Effector CD4-positive, alpha-beta T cell (primary cell): ENCODE data around the gene DEPDC5.

Experiments used
- DNase-seq: peaks from one replicate; pipeline ENCODE4 v3.0.0-alpha.2; 2020

The DEPDC5 gene

DNA sequence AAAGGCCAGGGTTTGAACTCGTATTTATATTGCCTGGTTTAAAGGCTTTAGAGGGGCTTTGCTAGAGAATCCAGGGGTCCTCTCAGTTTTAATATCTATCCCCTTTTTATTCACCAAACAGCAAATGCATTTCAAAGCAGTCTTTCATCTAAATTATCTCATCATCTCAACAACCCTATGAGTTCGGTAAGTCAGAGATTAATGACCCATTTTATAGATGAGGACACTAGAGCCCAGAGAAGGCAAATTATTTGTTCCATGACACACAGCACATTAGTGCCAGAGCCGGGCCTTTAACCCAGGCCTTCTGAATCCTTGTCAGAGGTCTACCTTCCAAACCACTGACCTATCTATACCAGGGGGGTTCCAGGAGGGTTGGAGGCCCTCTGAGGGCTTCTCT, 173.7 kb downstream of the DEPDC5 start:
- no peak for DNase-seq

GRCh38 chr22:31929167-31929930, 175.5 kb downstream of the DEPDC5 start:
- DNase-seq, result no peak

- DNase-seq, result no peak
Measured at GRCh38 chr22:31932863-31933262, 179.0 kb downstream of the DEPDC5 start.

GRCh38 chr22:31933406-31933805, 179.6 kb downstream of the DEPDC5 start:
- DNase-seq, result no peak

- no peak for DNase-seq
Measured at GRCh38 chr22:31933816-31934482, 180.1 kb downstream of the DEPDC5 start.

DNA sequence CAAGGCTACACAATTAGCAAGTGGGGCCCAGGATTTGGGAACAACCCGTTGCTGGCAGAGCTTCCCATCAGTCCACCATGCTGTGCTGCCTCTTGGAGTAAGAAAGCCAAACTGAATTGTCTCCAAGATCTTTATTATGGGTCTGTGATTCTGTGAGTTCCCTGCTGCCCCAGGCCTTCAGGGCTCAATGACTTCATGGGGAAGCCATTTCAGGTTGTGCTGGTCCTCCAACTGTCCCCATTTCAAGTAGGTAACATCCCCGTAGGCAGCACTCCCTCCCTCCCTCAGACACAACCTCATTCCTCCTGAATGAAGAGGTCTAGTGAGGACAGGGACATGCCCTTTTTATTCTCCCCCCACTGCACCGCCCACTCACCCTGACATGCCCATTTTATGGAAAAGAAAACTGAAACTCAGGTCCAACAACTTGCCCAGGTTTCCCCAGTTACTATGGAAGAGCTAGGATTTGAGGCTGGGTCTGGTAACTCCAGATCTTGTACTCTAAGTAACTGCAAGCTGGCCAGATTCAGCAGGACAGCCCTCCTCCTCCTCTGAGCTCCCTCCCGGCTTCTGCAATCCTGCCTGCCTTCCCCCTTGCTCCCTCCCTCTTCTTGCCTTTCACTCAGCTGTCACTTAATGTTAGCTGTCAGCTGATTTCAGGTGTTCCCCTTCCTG, 182.3 kb downstream of the DEPDC5 start:
- DNase-seq, result no peak

DNA sequence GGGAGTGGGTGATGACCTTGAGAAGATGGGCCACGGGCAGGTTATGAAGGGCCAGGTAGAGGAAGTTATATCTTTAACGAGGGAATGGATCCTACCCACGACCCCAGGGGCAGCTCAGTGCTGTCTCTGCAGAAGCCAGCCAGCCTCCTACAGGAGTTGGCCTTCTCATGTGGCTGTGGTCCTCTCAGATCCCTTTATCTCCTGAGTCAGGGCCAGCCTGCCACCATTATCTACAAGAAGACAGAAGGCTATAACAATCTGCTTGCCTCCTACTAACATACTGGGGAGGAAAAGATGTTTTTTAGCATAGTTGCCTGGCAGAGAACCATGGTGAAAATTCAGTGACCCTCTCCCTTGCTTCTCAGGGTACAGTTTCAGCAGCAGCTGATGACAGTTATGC, 183.5 kb downstream of the DEPDC5 start:
- no peak for DNase-seq

GRCh38 chr22:31938296-31938695, 184.5 kb downstream of the DEPDC5 start:
- DNase-seq, result no peak

DNA sequence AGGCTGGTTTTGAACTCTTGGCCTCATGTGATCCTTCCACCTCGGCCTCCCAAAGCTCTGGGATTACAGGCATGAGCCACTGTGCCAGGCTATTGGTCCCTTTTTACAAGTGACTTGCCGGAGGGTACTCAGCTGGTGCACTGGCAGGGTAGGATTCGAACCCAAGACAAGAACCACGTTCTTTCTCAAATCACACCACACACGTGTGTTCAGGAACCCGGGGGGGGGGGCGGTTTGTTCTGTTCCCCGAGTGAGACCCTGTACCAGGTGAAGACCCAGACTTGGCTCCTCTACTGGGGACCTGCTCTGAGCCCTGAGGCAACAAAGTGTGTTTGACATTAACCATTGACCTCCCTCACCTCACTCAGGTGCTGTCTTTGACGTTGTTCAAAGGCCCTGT, 186.7 kb downstream of the DEPDC5 start:
- DNase-seq, result no peak

DNA sequence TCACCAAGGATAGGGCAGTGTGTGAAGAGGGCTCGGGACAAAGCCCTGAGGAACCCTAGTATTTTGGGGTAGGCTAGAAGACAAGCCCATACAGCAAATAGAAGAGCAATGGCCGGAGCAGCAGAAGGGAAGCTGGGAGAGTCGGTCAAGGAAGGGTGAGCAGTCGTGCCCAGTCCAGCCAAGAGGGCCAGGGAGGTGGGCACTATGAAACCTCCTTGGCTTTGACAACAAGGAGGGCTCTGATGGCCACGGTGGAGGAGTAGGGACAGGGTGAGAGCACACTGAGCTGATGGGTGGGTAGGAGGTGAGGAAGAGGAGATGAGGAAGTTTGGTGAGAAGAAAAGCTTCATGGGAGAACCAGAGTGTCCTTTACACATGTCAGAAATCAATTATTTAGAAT, 188.3 kb downstream of the DEPDC5 start:
- DNase-seq, result no peak

- DNase-seq, result no peak
Measured at GRCh38 chr22:31943206-31943977, 189.6 kb downstream of the DEPDC5 start.

DNA sequence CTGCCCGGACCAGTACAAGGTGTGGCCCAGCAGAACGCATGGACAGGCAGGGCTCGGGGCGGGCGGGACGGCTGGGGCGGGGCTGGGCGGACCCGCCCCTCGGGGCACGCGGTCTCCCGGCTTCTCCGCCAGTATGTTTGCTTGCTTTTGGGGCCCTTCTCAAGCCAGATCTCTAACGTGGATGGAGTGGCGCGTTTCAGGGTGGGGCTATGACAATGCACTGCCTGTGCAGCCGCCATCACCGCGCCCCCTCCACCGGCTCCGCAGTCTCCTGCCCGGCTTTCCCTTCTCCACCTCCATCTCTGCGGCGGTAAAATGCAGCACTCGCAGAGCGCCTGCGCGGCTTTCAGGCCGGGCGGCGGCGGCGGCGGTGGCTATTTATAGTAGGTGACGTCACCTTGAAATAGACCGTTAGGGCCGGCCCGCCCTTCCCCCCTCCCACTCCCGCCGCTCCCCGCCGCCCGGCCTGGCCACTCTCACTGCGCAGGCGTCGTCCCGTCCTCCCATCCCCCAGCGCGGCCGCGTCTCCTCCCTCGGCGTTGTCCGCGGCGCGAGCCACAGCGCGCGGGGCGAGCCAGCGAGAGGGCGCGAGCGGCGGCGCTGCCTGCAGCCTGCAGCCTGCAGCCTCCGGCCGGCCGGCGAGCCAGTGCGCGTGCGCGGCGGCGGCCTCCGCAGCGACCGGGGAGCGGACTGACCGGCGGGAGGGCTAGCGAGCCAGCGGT, 190.3 kb downstream of the DEPDC5 start, which contains the start of gene YWHAH:
Gene YWHAH, plus strand, starts transcription at position 558 of the 722 bp plus-strand sequence. CDS start 199 bp downstream, outside the sequence.
- DNase-seq, result peak; percentile 79

GRCh38 chr22:31944700-31945442, 191.1 kb downstream of the DEPDC5 start:
- peak; percentile 25 for DNase-seq

DNA sequence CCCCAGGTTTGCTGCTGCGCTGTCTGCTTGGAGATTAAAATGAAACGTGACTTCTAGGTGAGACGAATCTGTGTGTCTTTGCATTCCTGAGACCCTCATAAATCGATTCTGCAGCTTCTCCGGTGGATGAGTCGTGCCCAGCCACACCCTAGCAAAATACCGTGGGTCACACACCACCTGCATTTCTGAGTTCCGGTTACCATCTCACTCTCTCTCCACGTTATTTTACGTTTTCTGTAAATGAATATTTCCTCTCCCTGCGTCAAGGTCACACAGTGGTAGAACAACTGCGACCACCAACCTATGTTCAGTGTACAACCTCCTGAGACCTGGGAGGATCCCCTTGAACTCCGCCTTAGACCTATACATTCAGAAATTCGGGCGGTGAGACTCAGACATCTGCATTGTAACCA, 191.6 kb downstream of the DEPDC5 start:
- DNase-seq, result no peak

- DNase-seq, result no peak
Measured at GRCh38 chr22:31945971-31946680, 192.3 kb downstream of the DEPDC5 start.

DNA sequence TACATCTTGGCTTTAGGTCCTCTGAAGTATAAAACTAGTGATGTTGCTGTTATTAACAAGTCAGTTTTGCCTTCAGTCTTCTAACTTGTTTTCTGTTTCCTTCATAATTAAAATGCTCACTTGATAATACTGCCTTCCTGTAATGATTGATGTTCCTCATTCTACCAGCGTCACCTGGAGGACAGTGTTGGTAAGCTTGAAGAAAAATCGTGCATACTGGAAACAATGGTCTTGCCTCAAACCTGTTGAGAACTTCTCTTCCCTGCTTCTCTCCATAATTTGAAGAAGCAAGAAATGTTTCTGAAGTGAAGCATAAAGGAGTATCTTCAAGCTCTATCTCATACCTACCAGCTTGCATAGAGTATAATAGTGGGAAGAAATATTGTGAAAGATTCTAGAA, 193.5 kb downstream of the DEPDC5 start:
- DNase-seq, result peak; percentile 28

GRCh38 chr22:31948002-31948401, 194.2 kb downstream of the DEPDC5 start:
- no peak for DNase-seq

DNA sequence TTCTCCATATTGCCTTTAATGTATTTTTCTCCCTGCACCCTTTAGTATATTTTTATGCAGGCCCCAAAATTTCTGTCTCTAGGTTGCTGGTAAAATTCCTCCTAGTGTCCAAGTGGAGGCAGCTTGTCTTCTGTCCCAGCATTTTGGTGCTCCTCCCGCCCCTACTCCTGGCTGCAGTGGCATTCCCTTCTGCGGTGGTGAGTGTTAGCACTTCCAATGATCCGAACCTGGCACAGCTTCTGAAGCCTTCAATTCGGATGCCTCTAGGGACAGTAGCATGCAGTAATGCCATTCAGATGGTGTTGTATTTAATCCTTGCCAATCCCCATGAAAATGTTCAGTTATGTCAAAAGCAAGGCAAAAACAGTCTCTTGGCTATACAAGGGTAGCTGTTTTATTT, 196.4 kb downstream of the DEPDC5 start:
- no peak for DNase-seq

DNA sequence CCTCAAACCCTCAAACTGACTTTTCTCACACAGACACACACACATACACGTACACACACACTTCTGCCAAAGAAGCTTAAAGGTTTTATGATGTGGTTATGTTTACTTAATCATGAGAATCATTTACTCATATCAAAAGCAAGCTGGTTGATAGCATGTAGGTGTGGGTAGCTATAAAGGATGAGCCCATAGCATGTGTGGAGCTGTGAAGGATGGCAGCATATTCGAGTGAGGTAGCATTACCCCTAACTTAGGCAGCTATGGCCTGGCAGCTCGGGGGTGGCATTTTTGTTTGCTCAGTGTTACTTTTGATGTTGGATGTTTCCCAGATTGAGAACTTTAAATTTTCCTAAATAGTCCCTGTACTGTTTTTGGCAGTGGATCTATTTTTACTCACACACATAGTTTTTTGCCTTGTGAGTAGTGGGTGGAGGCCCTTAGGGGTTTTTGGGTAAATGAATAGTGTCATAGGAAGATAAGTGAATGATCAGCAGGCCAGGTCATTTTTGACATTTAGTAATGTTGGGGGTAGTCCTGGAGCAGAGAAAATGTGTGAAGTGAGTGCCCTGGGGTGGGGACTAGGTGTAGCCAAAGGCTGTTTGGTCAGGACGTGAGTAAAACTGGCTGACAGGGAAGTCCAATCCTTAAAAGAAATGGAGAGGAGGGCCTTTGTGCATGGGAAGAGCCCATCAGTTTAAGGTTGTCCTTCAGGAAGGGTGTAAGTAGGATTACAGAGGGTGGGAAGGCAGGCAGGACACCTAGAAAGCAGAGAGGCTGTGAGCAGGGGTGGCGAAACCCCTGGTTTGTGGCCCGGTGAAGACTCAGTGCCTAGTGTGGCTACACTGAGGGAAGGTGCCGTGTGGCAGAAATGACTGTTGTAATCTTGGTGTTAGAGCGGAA, 197.6 kb downstream of the DEPDC5 start:
- DNase-seq, result no peak

GRCh38 chr22:31952094-31952401, 198.2 kb downstream of the DEPDC5 start:
- DNase-seq, result no peak
